NOMO-1 treated with dmso at 0.1 percent for 144 hours (cell line): ENCODE results near the gene PAM.
A peak's percentile ranks its signal among the peaks of the same experiment; 100 is the strongest.
"Not testable (repeated sequence)": the region's sequence is repeated elsewhere in the genome, so short reads cannot be mapped to it uniquely, and the experiment has no call there.

Experiments used
- DNase-seq: peaks from one replicate; lab custom pipeline; 2025; ENCODE audit not compliant: unreplicated experiment; lab: John Stamatoyannopoulos, UW

PAM gene

DNA sequence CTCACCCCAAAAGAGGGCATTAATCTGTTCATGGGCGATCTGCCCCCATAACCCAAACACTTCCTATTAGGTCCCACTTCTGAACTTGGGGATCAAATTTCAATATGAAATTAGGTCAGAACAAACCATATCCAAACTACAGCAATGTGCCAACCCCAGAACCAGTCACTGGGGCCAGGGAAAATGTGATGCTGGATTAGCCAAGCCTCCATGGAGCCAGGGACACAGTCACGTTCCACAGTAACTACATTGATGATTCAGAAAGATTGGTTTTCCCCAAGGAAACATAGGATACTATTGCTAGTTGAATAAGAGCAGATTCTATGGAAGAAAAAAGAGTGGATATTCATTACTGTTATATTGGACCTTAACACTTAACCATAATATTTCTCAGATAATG lies 280.6 kb downstream of the PAM start:
- DNase-seq, result no peak

DNA sequence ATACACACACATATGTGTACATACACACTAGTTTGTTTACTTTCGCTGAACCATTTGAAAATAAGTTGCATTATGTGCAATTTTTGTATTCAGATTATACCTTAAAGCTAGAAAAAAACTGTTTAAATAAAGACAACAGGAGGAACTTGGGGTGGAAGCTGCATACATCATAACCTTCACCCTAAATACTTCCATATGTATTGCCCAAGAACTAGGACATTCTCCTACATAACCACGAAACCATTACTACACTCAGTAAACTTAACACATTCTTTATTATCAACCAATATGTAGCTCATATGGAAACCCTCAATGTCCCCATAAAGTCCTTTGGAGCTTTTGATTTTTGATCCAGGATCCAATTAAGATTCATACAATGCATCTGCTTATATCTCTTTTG lies 281.5 kb downstream of the PAM start:
- DNase-seq, result no peak

- no peak for DNase-seq
These were observed 282.8 kb downstream of the PAM start for GRCh38 chr5:103037673-103038455.

GRCh38 chr5:103041071-103041676 lies 286.1 kb downstream of the PAM start:
- DNase-seq, result no peak

- not testable (repeated sequence) for DNase-seq
These were observed 291.6 kb downstream of the PAM start for GRCh38 chr5:103046706-103047105.

GRCh38 chr5:103057208-103058130 lies 302.4 kb downstream of the PAM start:
- no peak for DNase-seq

GRCh38 chr5:103059525-103059924 lies 304.4 kb downstream of the PAM start:
- DNase-seq, result no peak

- no peak for DNase-seq
These were observed 305.4 kb downstream of the PAM start for GRCh38 chr5:103060424-103060954.

GRCh38 chr5:103066326-103066725 lies 311.2 kb downstream of the PAM start:
- peak; percentile 24 for DNase-seq

GRCh38 chr5:103073500-103073899 lies 318.4 kb downstream of the PAM start:
- not testable (repeated sequence) for DNase-seq

- DNase-seq, result no peak
These were observed 320.3 kb downstream of the PAM start for GRCh38 chr5:103075442-103075841.
